HPDE6-E6E7 (cell line): Measurements from ENCODE around the gene SMIM33.
A peak's percentile ranks its signal among the peaks of the same experiment; 100 is the strongest.
"Not testable (repeated sequence)": the region's sequence is repeated elsewhere in the genome, so short reads cannot be mapped to it uniquely, and the experiment has no call there.

Experiments used
- DNase-seq: peaks from one replicate; pipeline ENCODE4 v3.0.0; 2011; ENCODE audit warnings: missing footprints; ENCODE audit errors: extremely low spot score

SMIM33 gene

GRCh38 chr5:139470821-139471300, at the start of gene SMIM33:
SMIM33 (plus strand) TSS chr5:139471004; CDS start chr5:139471122, 118 bp downstream.
- no peak for DNase-seq

GRCh38 chr5:139422307-139422893, 48.4 kb upstream of the SMIM33 start:
- DNase-seq = peak; percentile 76

- DNase-seq = no peak
These were observed 45.3 kb upstream of the SMIM33 start for GRCh38 chr5:139425497-139425896.

- DNase-seq = no peak
These were observed 44.5 kb upstream of the SMIM33 start for GRCh38 chr5:139426203-139426885.

- DNase-seq = no peak
These were observed 40.8 kb upstream of the SMIM33 start for GRCh38 chr5:139430015-139430414.

- no peak for DNase-seq
These were observed 39.1 kb upstream of the SMIM33 start for GRCh38 chr5:139431706-139432105.

GRCh38 chr5:139435676-139436075, 35.1 kb upstream of the SMIM33 start:
- no peak for DNase-seq

GRCh38 chr5:139438707-139439012, 32.1 kb upstream of the SMIM33 start:
- no peak for DNase-seq

- peak; percentile 85 for DNase-seq
These were observed 31.5 kb upstream of the SMIM33 start, which contains the start of gene DNAJC18 for GRCh38 chr5:139439013-139439903. DNAJC18 (minus strand) TSS chr5:139439525; CDS start chr5:139439445, 80 bp downstream.

GRCh38 chr5:139440416-139440815, 30.4 kb upstream of the SMIM33 start:
- not testable (repeated sequence) for DNase-seq

- DNase-seq = no peak
These were observed 26.9 kb upstream of the SMIM33 start for GRCh38 chr5:139443831-139444453.

GRCh38 chr5:139445325-139446170, 25.3 kb upstream of the SMIM33 start:
- DNase-seq = peak; percentile 68

GRCh38 chr5:139446956-139447779, 23.6 kb upstream of the SMIM33 start:
- no peak for DNase-seq

- DNase-seq = no peak
These were observed 19.6 kb upstream of the SMIM33 start for GRCh38 chr5:139451176-139451575.

- DNase-seq = no peak
These were observed 18.7 kb upstream of the SMIM33 start for GRCh38 chr5:139451878-139452660.

- no peak for DNase-seq
These were observed 16.9 kb upstream of the SMIM33 start for GRCh38 chr5:139453683-139454567.

GRCh38 chr5:139454568-139455290, 16.1 kb upstream of the SMIM33 start:
- no peak for DNase-seq

- no peak for DNase-seq
These were observed 14.0 kb upstream of the SMIM33 start for GRCh38 chr5:139456776-139457175.
